Fibroblast of lung (primary cell): ENCODE data around the gene WNT5B.

Experiments used
- CTCF ChIP-seq, 2 donors: IDR thresholded peaks in 1 of 2; conservative IDR thresholded peaks in 1 of 2; 1 replicate in 1 of 2; 2 replicates in 1 of 2; pipeline ENCODE4 v1.5.1; 2011 to 2012; ENCODE audit warnings: low read length in 2 of 2, control low read depth in 1 of 2, inconsistent platforms in 1 of 2, low read depth in 1 of 2, mild to moderate bottlenecking in 1 of 2
- EZH2 ChIP-seq: IDR thresholded peaks from 2 replicates; pipeline ENCODE4 v1.5.1; 2012; ENCODE audit warnings: low read length, control low read depth, mild to moderate bottlenecking; ENCODE audit errors: missing control alignments

DNA sequence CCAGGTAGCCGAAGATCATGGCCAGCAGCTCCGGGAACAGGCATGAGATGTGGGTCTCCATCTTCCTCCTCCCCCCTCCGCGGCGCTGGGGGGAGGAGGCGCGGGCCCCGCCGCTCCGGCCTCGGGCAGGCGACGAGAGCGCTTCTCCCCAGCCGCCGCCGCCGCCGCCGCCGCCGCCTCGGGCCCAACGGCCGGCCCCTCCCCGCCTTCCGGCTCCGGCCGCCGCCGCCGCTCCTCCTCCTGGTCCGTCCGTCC is 35.1 kb upstream of the WNT5B start:
- TF ChIP-seq EZH2 (no peak), CTCF (conservative IDR thresholded peaks at IDR 0.05 in 1 of 2, IDR thresholded peaks at IDR 0.05 in 1 of 2; ENCODE audit: low read depth in 1 of 2, low read length in 2 of 2) (no peak)
